KMS-11 (cell line): ENCODE data around the gene SINHCAF.

Experiments used
- H2AFZ ChIP-seq: fragments of 200-600 bp; sonication (generic); 2 replicates; pipeline ENCODE4 v1.6.1; 2016; ENCODE audit warnings: antibody characterized with exemption, mixed run types, low read depth
- H3K27ac ChIP-seq: fragments of 200-600 bp; sonication (generic); 2 replicates; pipeline ENCODE4 v1.6.1; 2016; ENCODE audit warnings: mild to moderate bottlenecking, mixed run types
- H3K27me3 ChIP-seq: fragments of 200-600 bp; sonication (generic); 2 replicates; pipeline ENCODE4 v1.6.1; 2017; ENCODE audit warnings: mild to moderate bottlenecking, low read depth, mixed run types, moderate library complexity; ENCODE audit not compliant: insufficient read depth
- H3K36me3 ChIP-seq: fragments of 200-600 bp; sonication (generic); 2 replicates; pipeline ENCODE4 v1.6.1; 2017; ENCODE audit warnings: mild to moderate bottlenecking, mixed run types; ENCODE audit not compliant: insufficient read depth
- H3K4me1 ChIP-seq: fragments of 200-600 bp; sonication (generic); 2 replicates; pipeline ENCODE4 v1.6.1; 2016; ENCODE audit warnings: mild to moderate bottlenecking, low read depth, mixed run types; ENCODE audit not compliant: poor library complexity, severe bottlenecking
- H3K4me2 ChIP-seq: fragments of 200-600 bp; sonication (generic); 2 replicates; pipeline ENCODE4 v1.7.0; 2016; ENCODE audit warnings: mild to moderate bottlenecking, mixed run types
- H3K4me3 ChIP-seq: fragments of 200-600 bp; sonication (generic); IDR thresholded peaks from 2 replicates; pipeline ENCODE4 v1.6.1; 2017; ENCODE audit warnings: low read depth, low read length, mixed read lengths; ENCODE audit not compliant: insufficient read depth
- H3K79me2 ChIP-seq: fragments of 200-600 bp; sonication (generic); 2 replicates; pipeline ENCODE4 v1.6.1; 2016; ENCODE audit warnings: low read depth, mixed run types; ENCODE audit not compliant: insufficient read depth
- H3K9ac ChIP-seq: fragments of 200-600 bp; sonication (generic); 2 replicates; pipeline ENCODE4 v1.6.1; 2016; ENCODE audit warnings: mild to moderate bottlenecking, mixed run types
- H4K20me1 ChIP-seq: fragments of 200-600 bp; sonication (generic); 2 replicates; pipeline ENCODE4 v1.6.1; 2016; ENCODE audit warnings: mild to moderate bottlenecking, mixed run types; ENCODE audit not compliant: insufficient read depth
- CTCF ChIP-seq: fragments of 200-600 bp; sonication (generic); conservative IDR thresholded peaks from 2 replicates; pipeline ENCODE4 v1.6.1; 2017; ENCODE audit warnings: low read depth, mild to moderate bottlenecking, antibody characterized with exemption, low read length, moderate library complexity, mixed read lengths

SINHCAF gene

GRCh38 chr12:31232361-31232965 lies 93.5 kb downstream of the SINHCAF start:
- Histone ChIP-seq H2AFZ (no peak overlapping the region), H4K20me1 (no peaks in the 10 kb centered on the region), H3K4me2 (no peak overlapping the region), H3K4me1 (peaks cover 5% of the 10 kb centered on the region), H3K36me3 (no peaks in the 10 kb centered on the region), H3K4me3 (no peak overlapping the region), H3K27me3 (no peaks in the 10 kb centered on the region), H3K27ac (no peak overlapping the region), H3K9ac (no peak overlapping the region), H3K79me2 (no peaks in the 10 kb centered on the region)
- no peak for TF ChIP-seq CTCF

GRCh38 chr12:31231611-31232360 lies 94.2 kb downstream of the SINHCAF start:
- TF ChIP-seq CTCF, result no peak

More at GRCh38 chr12:31231611-31232360, 94.2 kb downstream of the SINHCAF start:
- Histone ChIP-seq H3K4me1 (peaks cover 5% of the 10 kb centered on the region), H3K27me3 (no peaks in the 10 kb centered on the region), H3K36me3 (no peaks in the 10 kb centered on the region), H4K20me1 (no peaks in the 10 kb centered on the region), H3K9ac (no peak overlapping the region), H3K27ac (no peak overlapping the region), H3K4me2 (no peak overlapping the region), H2AFZ (no peak overlapping the region), H3K4me3 (no peak overlapping the region), H3K79me2 (no peaks in the 10 kb centered on the region)
